Stimulated activated CD4-positive, alpha-beta T cell treated with anti-CD3 and anti-CD28 coated beads, Interleukin-4, amount 100 ng/mL, for 48 hours (primary cell): ENCODE results near the gene KCNAB2.
A peak's percentile ranks its signal among the peaks of the same experiment; 100 is the strongest.

Experiments
- DNase-seq, 2 donors: peaks; one replicate each; pipeline ENCODE4 v3.0.0-alpha.2; 2020; ENCODE audit warnings: low read depth in 2 of 2

KCNAB2 gene

GRCh38 chr1:6030547-6031261 is 15.0 kb upstream of the KCNAB2 start:
- DNase-seq, result no peak

GRCh38 chr1:6033124-6033523 is 12.6 kb upstream of the KCNAB2 start:
- no peak for DNase-seq

GRCh38 chr1:6033986-6034749 is 11.5 kb upstream of the KCNAB2 start:
- peak in 1 of 2 donors; percentile 37 for DNase-seq

GRCh38 chr1:6034750-6035096 is 11.0 kb upstream of the KCNAB2 start:
- DNase-seq, result no peak

GRCh38 chr1:6035303-6035702 is 10.4 kb upstream of the KCNAB2 start:
- DNase-seq, result no peak

GRCh38 chr1:6035719-6036118 is 10.0 kb upstream of the KCNAB2 start:
- DNase-seq, result no peak

GRCh38 chr1:6037338-6037762 is 8.3 kb upstream of the KCNAB2 start:
- no peak for DNase-seq

GRCh38 chr1:6038603-6039002 is 7.1 kb upstream of the KCNAB2 start:
- no peak for DNase-seq

- DNase-seq, result no peak
Observed at GRCh38 chr1:6039031-6039430, 6.7 kb upstream of the KCNAB2 start.

GRCh38 chr1:6040444-6040843 is 5.2 kb upstream of the KCNAB2 start:
- no peak for DNase-seq

- DNase-seq, result no peak
Observed at GRCh38 chr1:6040861-6041415, 4.8 kb upstream of the KCNAB2 start.

GRCh38 chr1:6041432-6042062 is 4.1 kb upstream of the KCNAB2 start:
- peak in 1 of 2 donors; percentile 26 for DNase-seq

- DNase-seq, result no peak
Observed at GRCh38 chr1:6043561-6043960, 2.1 kb upstream of the KCNAB2 start.

- DNase-seq, result no peak
Observed at GRCh38 chr1:6044481-6045109, 1.1 kb upstream of the KCNAB2 start.

- no peak for DNase-seq
Observed at GRCh38 chr1:6045110-6045502, 582 bp upstream of the KCNAB2 start.

- DNase-seq, result no peak
Observed at GRCh38 chr1:6046279-6046678, 591 bp downstream of the KCNAB2 start.

GRCh38 chr1:6048179-6048867 is 2.6 kb downstream of the KCNAB2 start:
- no peak for DNase-seq

GRCh38 chr1:6049419-6049818 is 3.7 kb downstream of the KCNAB2 start:
- no peak for DNase-seq

- DNase-seq, result no peak
Observed at GRCh38 chr1:6051423-6051822, 5.7 kb downstream of the KCNAB2 start.

GRCh38 chr1:6052543-6053205 is 7.0 kb downstream of the KCNAB2 start:
- DNase-seq, result peak in 1 of 2 donors; percentile 34

GRCh38 chr1:6053206-6053546 is 7.5 kb downstream of the KCNAB2 start:
- no peak for DNase-seq
